ENCODE measurements around the gene ABCC9. TPM values are rescaled to one million over a fixed set of nuclear protein-coding genes. Genes with fewer than 3 reads are reported as not detected.
A peak's percentile ranks its signal among the peaks of the same experiment; 100 is the strongest.

The ABCC9 gene
- total and polyA plus RNA-seq, 12 donors, result 8.7 to 128 (median 90.0) TPM

DNA sequence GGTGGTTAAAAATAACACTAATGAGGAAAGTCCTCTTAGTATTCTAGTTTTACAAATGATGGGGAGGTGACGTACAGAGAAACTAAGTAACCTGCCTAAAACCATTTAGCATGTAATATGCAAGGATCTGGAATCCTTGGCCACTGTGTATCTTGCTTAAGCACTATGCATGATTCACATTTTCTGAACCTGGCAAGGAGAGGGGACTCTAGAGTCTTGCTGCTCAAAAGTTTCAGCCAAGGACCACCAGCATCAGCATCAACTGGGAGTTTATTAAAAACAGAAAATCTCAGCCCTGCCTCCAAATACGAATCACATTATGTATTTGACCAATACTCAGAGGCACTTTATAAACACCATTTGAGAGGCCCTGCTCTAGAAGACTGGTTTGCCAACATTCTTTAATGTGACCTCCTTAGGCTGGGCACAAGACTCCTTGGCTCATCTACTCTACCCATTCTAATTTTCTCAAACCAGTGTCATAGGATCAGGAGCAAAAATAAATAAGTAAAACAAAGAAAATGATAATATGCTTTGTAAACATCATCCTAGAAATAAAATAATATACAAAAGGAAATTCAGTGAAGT, 52.9 kb downstream of the ABCC9 start:
- DNase-seq (no peak), ATAC-seq (no peak)
- Histone ChIP-seq H3K9me3 (no peaks in the 10 kb centered on the region), H3K4me1 (peaks cover 0 to 58% (median 26%) of the 10 kb centered on the region in 9 donors), H3K4me3 (no peak overlapping the region), H3K27ac (no peak overlapping the region), H3K27me3 (no peaks in the 10 kb centered on the region), H3K36me3 (peaks cover 0 to 34% (median 0%) of the 10 kb centered on the region in 9 donors)
- 73 to 77% methylated on average over 2 of the region's 2 CpGs for WGBS, 2 donors
- intact Hi-C loops (cut with DNase I), result loop anchor here in 1 of 10 donors (5.0 kb wide), 1 partner anchor 116 kb away; the partner anchor contains the start of gene KCNJ8
- TF ChIP-seq, protein P1, sequence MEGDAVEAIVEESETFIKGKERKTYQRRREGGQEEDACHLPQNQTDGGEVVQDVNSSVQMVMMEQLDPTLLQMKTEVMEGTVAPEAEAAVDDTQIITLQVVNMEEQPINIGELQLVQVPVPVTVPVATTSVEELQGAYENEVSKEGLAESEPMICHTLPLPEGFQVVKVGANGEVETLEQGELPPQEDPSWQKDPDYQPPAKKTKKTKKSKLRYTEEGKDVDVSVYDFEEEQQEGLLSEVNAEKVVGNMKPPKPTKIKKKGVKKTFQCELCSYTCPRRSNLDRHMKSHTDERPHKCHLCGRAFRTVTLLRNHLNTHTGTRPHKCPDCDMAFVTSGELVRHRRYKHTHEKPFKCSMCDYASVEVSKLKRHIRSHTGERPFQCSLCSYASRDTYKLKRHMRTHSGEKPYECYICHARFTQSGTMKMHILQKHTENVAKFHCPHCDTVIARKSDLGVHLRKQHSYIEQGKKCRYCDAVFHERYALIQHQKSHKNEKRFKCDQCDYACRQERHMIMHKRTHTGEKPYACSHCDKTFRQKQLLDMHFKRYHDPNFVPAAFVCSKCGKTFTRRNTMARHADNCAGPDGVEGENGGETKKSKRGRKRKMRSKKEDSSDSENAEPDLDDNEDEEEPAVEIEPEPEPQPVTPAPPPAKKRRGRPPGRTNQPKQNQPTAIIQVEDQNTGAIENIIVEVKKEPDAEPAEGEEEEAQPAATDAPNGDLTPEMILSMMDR (IDR thresholded peaks at IDR 0.05), result no peak

DNA sequence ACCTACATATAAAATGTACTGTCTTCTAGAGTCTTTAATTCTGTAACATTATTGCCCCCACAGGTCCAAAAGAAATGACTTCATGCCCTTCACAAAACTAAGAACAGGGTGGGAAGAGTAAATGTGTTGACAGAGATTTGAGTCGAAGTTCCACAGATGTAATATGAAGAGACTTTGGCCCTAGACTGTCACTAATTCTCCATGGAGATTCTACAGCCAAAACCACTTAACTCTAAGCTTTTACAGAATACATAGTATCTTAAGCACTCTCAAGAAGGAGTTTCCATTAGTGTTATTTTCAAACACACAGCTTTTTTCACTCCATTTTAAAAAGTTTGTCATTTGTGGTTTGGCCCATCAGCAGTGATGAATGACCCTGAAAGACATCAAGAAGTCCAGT, 56.3 kb downstream of the ABCC9 start:
- H3K9me3 ChIP-seq, result no peaks in the 10 kb centered on the region
- no peaks in the 10 kb centered on the region for H3K27me3 ChIP-seq
- peak overlapping the region in 8 of 10 donors; percentile 26 to 82 (median 38) for H3K27ac ChIP-seq
- peak in 2 of 8 donors; percentile 9 to 32 for ATAC-seq
- no peak for DNase-seq
- intact Hi-C loops (cut with DNase I), result loop anchor here in 1 of 10 donors (5.0 kb wide), 1 partner anchor 113 kb away; the partner anchor contains the start of gene KCNJ8
- peaks cover 5 to 62% (median 33%) of the 10 kb centered on the region in 9 donors for H3K4me1 ChIP-seq
- TF ChIP-seq, protein P1 (IDR thresholded peaks at IDR 0.05), result no peak
- H3K4me3 ChIP-seq, result no peak overlapping the region
- H3K36me3 ChIP-seq, result peaks cover 0 to 29% (median 0%) of the 10 kb centered on the region in 9 donors
- 21 to 22% methylated on average over 1 of the region's 1 CpG for WGBS, 2 donors

DNA sequence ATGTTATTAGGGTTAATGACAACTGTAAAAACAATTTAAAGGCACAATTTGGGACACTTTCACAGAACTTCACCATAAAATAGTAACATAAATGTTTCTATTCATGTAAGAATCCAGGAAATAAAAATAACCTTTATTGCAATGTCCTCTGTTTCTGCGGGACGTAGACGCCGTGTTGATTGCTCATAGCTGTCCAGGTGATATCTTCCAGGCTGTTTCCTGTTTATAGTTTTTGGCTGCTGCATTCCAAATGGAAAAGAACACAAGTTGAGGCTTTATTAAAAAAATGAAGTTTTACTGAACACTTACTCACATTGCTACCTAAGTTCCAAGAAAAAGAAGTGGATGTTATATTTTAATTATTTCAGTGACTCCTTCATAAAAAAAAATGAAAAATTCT, 58.6 kb downstream of the ABCC9 start:
- TF ChIP-seq, protein P1 (IDR thresholded peaks at IDR 0.05), result no peak
- no peak for DNase-seq
- H3K4me3 ChIP-seq, result no peak overlapping the region
- H3K36me3 ChIP-seq, result peaks cover 0 to 28% (median 0%) of the 10 kb centered on the region in 9 donors
- no peaks in the 10 kb centered on the region for H3K27me3 ChIP-seq
- peak overlapping the region; percentile 59 to 83 (median 77) for H3K27ac ChIP-seq
- H3K9me3 ChIP-seq, result no peaks in the 10 kb centered on the region
- peak in 4 of 8 donors; percentile 28 to 45 (median 36) for ATAC-seq
- 19 to 21% methylated on average over 4 of the region's 4 CpGs for WGBS, 2 donors
- intact Hi-C loops (cut with DNase I), result loop anchor here in 1 of 10 donors (2.0 kb wide), 1 partner anchor 108 kb away; the partner anchor contains the start of gene KCNJ8
- H3K4me1 ChIP-seq, result peaks cover 5 to 64% (median 33%) of the 10 kb centered on the region in 9 donors

DNA sequence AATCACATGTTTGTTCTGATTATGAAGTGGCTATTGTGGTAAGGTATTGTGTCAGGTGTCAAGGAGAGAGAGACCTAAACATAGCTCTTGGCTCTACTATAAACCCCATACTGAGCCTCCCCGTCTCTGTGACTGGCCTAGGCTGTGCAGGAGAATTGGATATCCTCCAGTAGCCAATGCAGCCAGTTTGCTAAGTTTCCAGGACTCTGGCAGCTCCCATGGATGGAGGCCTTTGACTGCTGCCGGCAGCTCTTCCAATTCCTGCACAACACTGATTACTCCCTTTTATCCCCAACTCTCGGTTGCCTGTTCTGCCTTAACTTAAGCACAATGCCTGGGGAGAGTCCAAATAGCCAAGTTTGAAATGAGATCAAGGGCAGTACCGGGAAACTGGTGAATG, 59.3 kb downstream of the ABCC9 start:
- DNase-seq, result peak; percentile 20 to 67
- peak; percentile 74 to 97 (median 90) for ATAC-seq
- Histone ChIP-seq H3K36me3 (peaks cover 0 to 22% (median 0%) of the 10 kb centered on the region in 9 donors), H3K4me1 (peaks cover 5 to 64% (median 37%) of the 10 kb centered on the region in 9 donors), H3K9me3 (no peaks in the 10 kb centered on the region), H3K27ac (peak overlapping the region; percentile 59 to 83 (median 77)), H3K27me3 (no peaks in the 10 kb centered on the region), H3K4me3 (no peak overlapping the region)
- 20 to 36% methylated on average over 4 of the region's 4 CpGs for whole genome bisulfite sequencing, 2 donors
- TF ChIP-seq, protein P1 (IDR thresholded peaks at IDR 0.05), result no peak
- intact Hi-C loops (cut with DNase I), result loop anchor here in 2 of 10 donors (2.0 kb wide), 2 partner anchors 59 to 107 kb away; partner anchors contain the start of genes ABCC9 (in 1 of the 2) and KCNJ8 (in 1 of the 2)
